IPS-20b (cell line): ENCODE results near the gene LPCAT1.

Experiments
- H3K27ac ChIP-seq: one replicate; pipeline ENCODE4 v1.5.1; 2013; ENCODE audit warnings: low read length
- H3K27me3 ChIP-seq: 2 replicates; pipeline ENCODE4 v1.6.1; 2013; ENCODE audit warnings: mild to moderate bottlenecking, low read length, inconsistent platforms; ENCODE audit not compliant: insufficient read depth
- H3K36me3 ChIP-seq: 2 replicates; pipeline ENCODE4 v1.6.1; 2013; ENCODE audit warnings: low read depth, mild to moderate bottlenecking, inconsistent platforms, low read length, moderate library complexity; ENCODE audit not compliant: insufficient read depth
- H3K4me1 ChIP-seq: 2 replicates; pipeline ENCODE4 v1.6.1; 2013; ENCODE audit warnings: mild to moderate bottlenecking, control low read depth, inconsistent platforms, low read length, moderate library complexity; ENCODE audit not compliant: insufficient read depth
- H3K4me3 ChIP-seq: 2 replicates; pipeline ENCODE4 v1.5.1; 2013; ENCODE audit warnings: mild to moderate bottlenecking, low read length, inconsistent platforms
- H3K9ac ChIP-seq: 2 replicates; pipeline ENCODE4 v1.6.1; 2013; ENCODE audit warnings: low read depth, mild to moderate bottlenecking, inconsistent platforms, low read length, moderate library complexity
- H3K9me3 ChIP-seq: 2 replicates; pipeline ENCODE4 v1.6.1; 2013; ENCODE audit warnings: mild to moderate bottlenecking, low read depth, low read length, inconsistent platforms; ENCODE audit not compliant: insufficient read depth

LPCAT1 gene

GRCh38 chr5:1413211-1413610 is 110.5 kb downstream of the LPCAT1 start:
- Histone ChIP-seq H3K9me3 (no peaks in the 10 kb centered on the region), H3K27me3 (no peaks in the 10 kb centered on the region), H3K9ac (no peak overlapping the region), H3K4me1 (peaks cover 6% of the 10 kb centered on the region; the same call in 1 of the 2 replicates), H3K36me3 (no peaks in the 10 kb centered on the region), H3K27ac (no peak overlapping the region), H3K4me3 (no peak overlapping the region)

DNA sequence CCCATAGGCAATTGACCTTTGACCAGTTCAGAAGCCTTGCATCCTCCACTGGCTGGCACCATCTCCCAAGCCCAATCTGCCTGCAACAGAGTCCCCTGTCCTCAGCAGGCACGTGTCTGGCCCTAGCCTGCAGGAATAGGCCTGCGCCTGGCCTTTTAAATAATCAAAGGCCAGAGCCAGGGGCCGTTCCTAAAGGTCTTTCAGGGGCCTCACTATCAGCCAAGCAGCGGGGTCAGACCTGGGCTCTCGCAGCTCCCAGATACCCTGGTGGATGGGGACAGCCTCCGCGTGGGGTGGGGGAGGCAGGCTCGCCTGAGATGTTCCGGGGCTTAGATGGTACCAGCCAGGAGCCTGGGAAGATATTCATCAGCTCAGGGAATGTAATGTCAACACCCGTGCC is 111.1 kb downstream of the LPCAT1 start:
- Histone ChIP-seq H3K9me3 (no peaks in the 10 kb centered on the region), H3K27ac (no peak overlapping the region), H3K4me1 (peaks cover 6% of the 10 kb centered on the region; the same call in 1 of the 2 replicates), H3K27me3 (no peaks in the 10 kb centered on the region), H3K9ac (no peak overlapping the region), H3K4me3 (no peak overlapping the region), H3K36me3 (no peaks in the 10 kb centered on the region)

DNA sequence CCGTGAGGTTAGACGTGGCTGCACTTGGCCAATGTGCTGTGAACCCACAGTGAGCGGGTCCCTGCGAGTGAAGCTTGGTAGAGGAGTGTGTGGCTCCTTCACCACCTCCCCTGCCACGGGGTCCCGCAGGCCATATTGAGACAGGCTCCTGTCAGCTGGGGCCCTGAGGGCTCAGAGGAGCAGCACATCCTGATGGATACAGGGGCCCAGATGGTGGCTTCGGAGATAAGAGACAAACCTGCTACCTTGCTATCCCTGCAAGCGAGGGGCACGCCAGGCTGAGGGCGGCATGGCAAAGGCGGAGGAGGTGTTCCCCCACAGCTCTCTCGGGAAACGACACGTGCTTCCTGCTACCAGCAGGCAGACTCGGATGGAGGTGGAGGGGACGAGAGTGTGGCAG is 111.6 kb downstream of the LPCAT1 start:
- H3K4me1 ChIP-seq, result peaks cover 6% of the 10 kb centered on the region; the same call in 1 of the 2 replicates
- H3K4me3 ChIP-seq, result no peak overlapping the region
- H3K27ac ChIP-seq, result no peak overlapping the region
- no peak overlapping the region for H3K9ac ChIP-seq
- no peaks in the 10 kb centered on the region for H3K36me3 ChIP-seq
- H3K9me3 ChIP-seq, result no peaks in the 10 kb centered on the region
- no peaks in the 10 kb centered on the region for H3K27me3 ChIP-seq
